ENCODE results near the gene JTB.

Gene JTB

DNA sequence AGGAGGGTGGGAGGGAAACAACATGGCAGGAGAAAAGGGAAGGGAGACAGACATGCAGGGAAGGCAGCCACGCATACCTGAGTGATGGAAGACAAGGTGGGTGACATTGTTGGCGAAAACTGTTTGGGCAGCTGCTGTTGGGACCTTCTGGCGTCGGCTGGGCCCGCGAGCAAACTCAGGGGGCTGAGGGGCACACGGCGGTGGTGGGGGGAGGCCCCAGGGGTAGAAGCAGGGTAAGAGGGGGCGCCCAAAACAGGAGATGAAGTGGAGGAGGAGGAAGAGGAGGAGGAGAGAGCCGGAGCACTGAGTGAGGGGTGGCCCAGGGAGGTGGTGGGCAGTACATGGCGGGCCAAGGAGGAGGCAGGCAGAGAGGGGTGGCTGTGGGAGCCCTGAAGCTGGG lies 26.3 kb downstream of the JTB start:
- TF ChIP-seq, protein P1, sequence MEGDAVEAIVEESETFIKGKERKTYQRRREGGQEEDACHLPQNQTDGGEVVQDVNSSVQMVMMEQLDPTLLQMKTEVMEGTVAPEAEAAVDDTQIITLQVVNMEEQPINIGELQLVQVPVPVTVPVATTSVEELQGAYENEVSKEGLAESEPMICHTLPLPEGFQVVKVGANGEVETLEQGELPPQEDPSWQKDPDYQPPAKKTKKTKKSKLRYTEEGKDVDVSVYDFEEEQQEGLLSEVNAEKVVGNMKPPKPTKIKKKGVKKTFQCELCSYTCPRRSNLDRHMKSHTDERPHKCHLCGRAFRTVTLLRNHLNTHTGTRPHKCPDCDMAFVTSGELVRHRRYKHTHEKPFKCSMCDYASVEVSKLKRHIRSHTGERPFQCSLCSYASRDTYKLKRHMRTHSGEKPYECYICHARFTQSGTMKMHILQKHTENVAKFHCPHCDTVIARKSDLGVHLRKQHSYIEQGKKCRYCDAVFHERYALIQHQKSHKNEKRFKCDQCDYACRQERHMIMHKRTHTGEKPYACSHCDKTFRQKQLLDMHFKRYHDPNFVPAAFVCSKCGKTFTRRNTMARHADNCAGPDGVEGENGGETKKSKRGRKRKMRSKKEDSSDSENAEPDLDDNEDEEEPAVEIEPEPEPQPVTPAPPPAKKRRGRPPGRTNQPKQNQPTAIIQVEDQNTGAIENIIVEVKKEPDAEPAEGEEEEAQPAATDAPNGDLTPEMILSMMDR (IDR thresholded peaks at IDR 0.05; ENCODE audit: low read depth, low read length) = no peak
- H3K4me3 ChIP-seq (ENCODE audit: low read depth, low read length) = no peak overlapping the region

DNA sequence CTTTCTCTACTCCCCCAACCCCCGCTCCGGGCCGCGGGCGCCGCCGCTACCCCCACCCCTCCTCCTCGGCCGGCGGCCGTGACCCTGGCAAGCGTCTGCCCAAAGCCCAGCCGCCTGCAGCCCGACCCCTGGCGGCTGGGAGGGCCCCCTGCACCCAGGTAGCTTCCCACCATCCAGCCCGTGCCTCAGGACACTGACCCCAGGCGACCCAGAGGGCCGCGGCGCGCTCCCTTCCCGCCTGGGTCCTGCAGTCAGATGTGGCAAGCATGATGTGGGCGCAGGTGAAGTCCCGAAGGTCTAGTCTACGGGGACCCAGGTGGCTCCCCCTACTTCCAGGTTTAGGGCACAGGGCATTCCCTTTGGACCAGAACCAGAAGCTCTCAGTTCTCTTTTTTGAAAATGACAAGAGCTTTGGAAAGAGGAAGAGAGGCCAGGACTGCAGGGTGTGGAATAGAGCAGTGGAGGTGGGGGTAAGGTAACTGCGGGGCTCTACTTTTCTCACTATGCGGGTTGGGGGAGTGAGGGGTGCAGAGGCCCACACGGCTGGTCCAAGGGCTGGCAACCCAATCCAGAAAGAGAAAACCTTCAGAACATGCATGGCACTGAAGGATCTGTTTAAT lies 30.7 kb downstream of the JTB start, which contains the start of gene DENND4B:
Gene DENND4B (minus strand): TSS at position 97 of the 620 bp plus-strand sequence. CDS start 2,344 bp downstream, outside the sequence.
- TF ChIP-seq, protein P1 (IDR thresholded peaks at IDR 0.05; ENCODE audit: low read depth, low read length) = peak; percentile 85
- peak within 1 kb of the TSS; percentile 84 for H3K4me3 ChIP-seq (ENCODE audit: low read depth, low read length)

GRCh38 chr1:153945795-153946621 lies 31.5 kb downstream of the JTB start:
- peak overlapping the region; percentile 84 for H3K4me3 ChIP-seq (ENCODE audit: low read depth, low read length)

DNA sequence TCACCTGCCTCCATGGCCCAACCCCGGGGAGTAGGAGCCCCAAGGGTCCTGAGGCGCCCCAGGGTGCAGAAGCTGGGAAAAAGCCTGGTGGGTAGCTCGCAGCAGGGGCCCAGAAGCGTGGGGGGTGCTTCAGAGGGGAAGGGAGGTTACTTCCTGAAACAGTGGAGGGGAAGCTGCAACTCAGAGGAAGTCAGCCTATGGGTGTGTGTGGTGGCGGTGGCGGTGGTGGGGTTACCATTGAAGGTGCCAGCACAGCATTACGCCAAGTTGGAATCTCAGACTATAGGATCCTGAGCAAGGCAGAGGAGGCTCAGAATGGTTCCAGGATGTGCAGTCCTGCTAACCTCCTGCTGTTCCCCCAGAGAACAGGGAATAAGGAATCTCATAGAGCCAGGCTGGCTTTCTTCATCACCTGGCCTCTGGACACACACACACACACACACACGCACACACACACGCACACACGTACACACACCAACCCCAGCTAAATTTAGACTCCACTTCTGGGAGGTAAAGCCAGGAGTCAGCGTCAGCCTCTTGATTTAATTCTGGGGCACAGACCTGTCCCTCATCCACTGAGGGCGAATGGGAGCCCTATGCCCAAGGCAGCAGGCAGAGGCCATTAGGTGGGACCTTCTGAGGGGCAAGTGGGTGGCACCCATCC lies 32.2 kb downstream of the JTB start:
- TF ChIP-seq, protein P1 (IDR thresholded peaks at IDR 0.05; ENCODE audit: low read depth, low read length) = no peak

More at GRCh38 chr1:153945795-153946621, 31.5 kb downstream of the JTB start:
- TF ChIP-seq, protein P1 (IDR thresholded peaks at IDR 0.05; ENCODE audit: low read depth, low read length) = no peak

GRCh38 chr1:153944827-153945117 lies 32.7 kb downstream of the JTB start:
- peak overlapping the region; percentile 84 for H3K4me3 ChIP-seq (ENCODE audit: low read depth, low read length)
- TF ChIP-seq, protein P1 (IDR thresholded peaks at IDR 0.05; ENCODE audit: low read depth, low read length) = no peak

More for the DNA sequence above, 32.2 kb downstream of the JTB start:
- peak overlapping the region; percentile 84 for H3K4me3 ChIP-seq (ENCODE audit: low read depth, low read length)

- H3K4me3 ChIP-seq (ENCODE audit: low read depth, low read length) = no peak overlapping the region
- TF ChIP-seq, protein P1 (IDR thresholded peaks at IDR 0.05; ENCODE audit: low read depth, low read length) = no peak
Observed at GRCh38 chr1:153944005-153944826, 33.3 kb downstream of the JTB start.
